ENCODE measurements around the gene KRTAP22-2. TPM values are rescaled to one million over a fixed set of nuclear protein-coding genes. Genes with fewer than 3 reads are reported as not detected.

The KRTAP22-2 gene
- total RNA-seq, 2 experiments from 2014 or later, result not detected

GRCh38 chr21:30580132-30580531 is 10.1 kb downstream of the KRTAP22-2 start:
- ChIA-PET POLR2A (no interaction called here), CTCF (ENCODE audit: unreplicated experiment) (no interaction called here)
- TF ChIP-seq, protein P1, sequence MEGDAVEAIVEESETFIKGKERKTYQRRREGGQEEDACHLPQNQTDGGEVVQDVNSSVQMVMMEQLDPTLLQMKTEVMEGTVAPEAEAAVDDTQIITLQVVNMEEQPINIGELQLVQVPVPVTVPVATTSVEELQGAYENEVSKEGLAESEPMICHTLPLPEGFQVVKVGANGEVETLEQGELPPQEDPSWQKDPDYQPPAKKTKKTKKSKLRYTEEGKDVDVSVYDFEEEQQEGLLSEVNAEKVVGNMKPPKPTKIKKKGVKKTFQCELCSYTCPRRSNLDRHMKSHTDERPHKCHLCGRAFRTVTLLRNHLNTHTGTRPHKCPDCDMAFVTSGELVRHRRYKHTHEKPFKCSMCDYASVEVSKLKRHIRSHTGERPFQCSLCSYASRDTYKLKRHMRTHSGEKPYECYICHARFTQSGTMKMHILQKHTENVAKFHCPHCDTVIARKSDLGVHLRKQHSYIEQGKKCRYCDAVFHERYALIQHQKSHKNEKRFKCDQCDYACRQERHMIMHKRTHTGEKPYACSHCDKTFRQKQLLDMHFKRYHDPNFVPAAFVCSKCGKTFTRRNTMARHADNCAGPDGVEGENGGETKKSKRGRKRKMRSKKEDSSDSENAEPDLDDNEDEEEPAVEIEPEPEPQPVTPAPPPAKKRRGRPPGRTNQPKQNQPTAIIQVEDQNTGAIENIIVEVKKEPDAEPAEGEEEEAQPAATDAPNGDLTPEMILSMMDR (conservative IDR thresholded peaks at IDR 0.05; ENCODE audit: low read length), result no peak
- no peak for TF ChIP-seq EZH2phosphoT487 (IDR thresholded peaks at IDR 0.05; ENCODE audit: borderline replicate concordance, low read depth, low read length)
- Histone ChIP-seq H3K36me3 (ENCODE audit: insufficient read depth, low read length) (no peaks in the 10 kb centered on the region), H3K4me3 (ENCODE audit: low read depth, low read length, poor library complexity, severe bottlenecking) (no peak overlapping the region), H3K4me1 (ENCODE audit: insufficient read depth, low read length, poor library complexity, severe bottlenecking) (no peaks in the 10 kb centered on the region), H3K9me2 (ENCODE audit: insufficient read depth, low read length) (no peaks in the 10 kb centered on the region), H3K27ac (ENCODE audit: low read depth, low read length, poor library complexity, severe bottlenecking) (no peak overlapping the region), H4K20me1 (ENCODE audit: insufficient read depth, low read length) (no peaks in the 10 kb centered on the region), H3K4me2 (ENCODE audit: low read length) (no peak overlapping the region), H2AFZ (ENCODE audit: low read length) (no peak overlapping the region), H3K79me2 (ENCODE audit: insufficient read depth, low read depth, low read length) (no peaks in the 10 kb centered on the region), H3K9me3 (ENCODE audit: low read length) (no peaks in the 10 kb centered on the region)
- intact Hi-C loops (cut with micrococcal nuclease; ENCODE audit: unreplicated experiment), result no loop called here
- BruUV-seq (replicated peaks), result no TSS peak
- no peak for DNase-seq (ENCODE audit: low spot score)

- BruUV-seq (replicated peaks), result no TSS peak
- Histone ChIP-seq H3K27ac (ENCODE audit: low read depth, low read length, poor library complexity, severe bottlenecking) (no peak overlapping the region), H3K4me2 (ENCODE audit: low read length) (no peak overlapping the region), H3K4me1 (ENCODE audit: insufficient read depth, low read length, poor library complexity, severe bottlenecking) (no peaks in the 10 kb centered on the region), H3K9me3 (ENCODE audit: low read length) (no peaks in the 10 kb centered on the region), H3K9me2 (ENCODE audit: insufficient read depth, low read length) (no peaks in the 10 kb centered on the region), H3K36me3 (ENCODE audit: insufficient read depth, low read length) (no peaks in the 10 kb centered on the region), H4K20me1 (ENCODE audit: insufficient read depth, low read length) (no peaks in the 10 kb centered on the region), H3K79me2 (ENCODE audit: insufficient read depth, low read depth, low read length) (no peaks in the 10 kb centered on the region), H3K4me3 (ENCODE audit: low read depth, low read length, poor library complexity, severe bottlenecking) (no peak overlapping the region), H2AFZ (ENCODE audit: low read length) (no peak overlapping the region)
- POLR2A ChIA-PET, result interaction anchor here (0.7 kb wide), 1 partner anchor 170 kb away, joined by 3 read pairs; no protein-coding TSS in a partner anchor
- intact Hi-C loops (cut with micrococcal nuclease; ENCODE audit: unreplicated experiment), result no loop called here
- CTCF ChIA-PET (ENCODE audit: unreplicated experiment), result no interaction called here
- no peak for DNase-seq (ENCODE audit: low spot score)
- TF ChIP-seq, protein P1 (conservative IDR thresholded peaks at IDR 0.05; ENCODE audit: low read length), result no peak
- no peak for TF ChIP-seq EZH2phosphoT487 (IDR thresholded peaks at IDR 0.05; ENCODE audit: borderline replicate concordance, low read depth, low read length)
Observed at GRCh38 chr21:30579346-30579745, 10.9 kb downstream of the KRTAP22-2 start.

DNA sequence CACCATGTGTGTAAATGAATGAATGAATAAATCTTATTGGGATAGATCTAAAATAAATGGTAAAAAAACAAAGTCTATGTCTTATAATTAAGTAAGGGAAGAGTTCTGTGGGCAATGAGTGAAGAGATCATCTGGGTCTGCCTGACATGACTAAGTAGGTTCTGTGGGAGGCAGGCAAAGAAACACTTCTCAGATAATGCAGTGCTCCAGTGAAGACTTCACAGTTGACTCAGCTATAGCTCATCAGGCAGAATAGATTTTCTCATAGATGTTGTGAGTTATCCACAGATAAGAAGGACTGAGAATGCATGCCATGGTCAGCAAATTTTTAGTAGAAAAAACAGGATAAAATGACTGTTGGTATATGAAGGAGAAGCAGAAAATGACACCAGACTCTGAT is 12.4 kb downstream of the KRTAP22-2 start:
- no peak overlapping the region for H3K4me2 ChIP-seq (ENCODE audit: low read length)
- no peaks in the 10 kb centered on the region for H3K9me2 ChIP-seq (ENCODE audit: insufficient read depth, low read length)
- TF ChIP-seq EZH2phosphoT487 (IDR thresholded peaks at IDR 0.05; ENCODE audit: borderline replicate concordance, low read depth, low read length), result no peak
- TF ChIP-seq, protein P1 (conservative IDR thresholded peaks at IDR 0.05; ENCODE audit: low read length), result no peak
- intact Hi-C loops (cut with micrococcal nuclease; ENCODE audit: unreplicated experiment), result no loop called here
- ChIA-PET CTCF (ENCODE audit: unreplicated experiment) (no interaction called here), POLR2A (no interaction called here)
- DNase-seq (ENCODE audit: low spot score), result no peak
- H3K9me3 ChIP-seq (ENCODE audit: low read length), result no peaks in the 10 kb centered on the region
- H3K36me3 ChIP-seq (ENCODE audit: insufficient read depth, low read length), result no peaks in the 10 kb centered on the region
- no peak overlapping the region for H3K27ac ChIP-seq (ENCODE audit: low read depth, low read length, poor library complexity, severe bottlenecking)
- H3K4me1 ChIP-seq (ENCODE audit: insufficient read depth, low read length, poor library complexity, severe bottlenecking), result no peaks in the 10 kb centered on the region
- no TSS peak for BruUV-seq (replicated peaks)
- H3K4me3 ChIP-seq (ENCODE audit: low read depth, low read length, poor library complexity, severe bottlenecking), result no peak overlapping the region
- H2AFZ ChIP-seq (ENCODE audit: low read length), result no peak overlapping the region
- H3K79me2 ChIP-seq (ENCODE audit: insufficient read depth, low read depth, low read length), result no peaks in the 10 kb centered on the region
- no peaks in the 10 kb centered on the region for H4K20me1 ChIP-seq (ENCODE audit: insufficient read depth, low read length)

Measured in OCI-LY7 (cell line).